Prostate gland (tissue), 2 donors: ENCODE results near the gene RAG2.

Experiments used
- CTCF ChIP-seq, 4 experiments: fragments of 200-600 bp in 2 of 4; fragments of 450-650 bp in 2 of 4; sonication (generic) in 2 of 4; IDR thresholded peaks; 1 replicate in 3 of 4; 2 replicates in 1 of 4; pipeline ENCODE4 v1.5.1; 2016 to 2019; ENCODE audit warnings: antibody characterized with exemption in 4 of 4, mild to moderate bottlenecking in 2 of 4, moderate library complexity in 2 of 4
- POLR2A ChIP-seq: fragments of 450-650 bp; IDR thresholded peaks from one replicate; pipeline ENCODE4 v1.6.1; 2016; ENCODE audit warnings: antibody characterized with exemption, mild to moderate bottlenecking

- TF ChIP-seq CTCF (IDR thresholded peaks at IDR 0.05) (no peak), POLR2A (no peak)
Observed at GRCh38 chr11:36601155-36601554, 3.1 kb upstream of the RAG2 start.
